ENCODE results near the gene ZNF516.

ZNF516 gene

DNA sequence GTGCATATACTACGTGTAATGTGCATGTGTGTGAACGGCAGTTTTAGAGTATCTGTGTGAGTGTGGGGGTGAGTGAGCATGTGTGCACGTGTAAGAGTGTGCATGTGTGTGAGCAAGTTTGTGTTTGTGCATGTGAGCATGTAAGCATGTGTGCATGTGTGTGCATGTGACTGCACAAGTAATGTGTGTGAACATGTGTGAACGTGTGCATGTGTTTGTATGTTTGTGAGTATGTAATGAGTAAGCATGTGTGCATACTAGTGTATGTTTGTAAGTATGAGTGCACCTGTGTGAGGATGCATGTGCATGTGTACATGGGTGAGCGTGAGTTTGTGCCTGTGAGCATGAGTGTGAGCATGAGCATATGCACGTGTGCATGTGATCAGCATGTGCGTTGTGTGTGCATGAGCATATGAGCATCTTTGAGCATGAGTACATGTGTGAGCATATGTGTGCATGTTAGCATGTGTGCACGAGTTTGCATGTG is 90.7 kb downstream of the ZNF516 start:
- DNase-seq (ENCODE audit: low read depth in 1 of 2, low spot score in 1 of 2) = no peak

DNA sequence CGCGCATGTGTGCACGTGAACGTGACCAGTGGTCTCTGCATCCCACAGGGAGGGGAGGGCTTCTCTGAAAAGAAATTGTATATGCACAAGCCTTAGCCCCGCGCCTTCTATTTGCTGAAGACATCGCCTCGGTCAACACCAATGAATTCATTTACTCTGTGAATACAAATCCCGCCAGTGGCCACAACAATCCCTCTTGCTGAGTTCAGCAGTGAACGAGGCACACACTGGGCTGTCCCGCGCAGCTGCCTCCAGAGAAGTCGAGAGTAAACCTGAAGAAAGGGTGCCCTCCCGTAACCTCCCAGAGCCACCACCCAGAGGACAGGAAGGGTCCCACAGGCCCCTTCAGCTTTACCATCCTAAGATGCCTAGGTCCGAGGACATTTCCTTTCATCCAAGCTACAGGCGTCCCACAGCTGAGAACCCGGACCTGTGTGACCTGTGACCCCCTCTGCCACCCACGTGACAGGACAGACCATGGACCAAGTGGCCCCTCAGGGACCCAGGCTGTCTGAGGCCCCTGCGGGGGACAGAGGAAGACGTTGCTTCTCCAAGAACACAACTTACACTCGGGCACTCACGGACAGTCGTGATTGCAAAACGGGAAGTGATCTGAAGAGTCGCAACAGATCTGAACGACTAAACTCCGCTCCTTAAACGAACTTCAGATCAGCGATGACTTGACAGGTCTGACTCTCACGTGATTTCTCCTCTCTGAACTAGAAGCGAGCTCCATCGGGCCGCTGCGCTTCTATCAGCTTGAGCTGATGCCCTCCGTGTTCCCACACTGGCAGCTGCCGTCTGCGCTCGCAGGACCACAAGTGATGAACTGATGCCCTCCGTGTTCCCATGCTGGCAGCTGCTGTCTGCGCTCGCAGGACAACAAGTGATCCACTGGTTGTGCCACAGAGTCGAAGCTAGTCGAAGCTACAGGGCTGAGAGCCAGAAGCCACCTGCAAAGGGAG is 92.7 kb downstream of the ZNF516 start:
- no peak for DNase-seq (ENCODE audit: low read depth in 1 of 2, low spot score in 1 of 2)

DNA sequence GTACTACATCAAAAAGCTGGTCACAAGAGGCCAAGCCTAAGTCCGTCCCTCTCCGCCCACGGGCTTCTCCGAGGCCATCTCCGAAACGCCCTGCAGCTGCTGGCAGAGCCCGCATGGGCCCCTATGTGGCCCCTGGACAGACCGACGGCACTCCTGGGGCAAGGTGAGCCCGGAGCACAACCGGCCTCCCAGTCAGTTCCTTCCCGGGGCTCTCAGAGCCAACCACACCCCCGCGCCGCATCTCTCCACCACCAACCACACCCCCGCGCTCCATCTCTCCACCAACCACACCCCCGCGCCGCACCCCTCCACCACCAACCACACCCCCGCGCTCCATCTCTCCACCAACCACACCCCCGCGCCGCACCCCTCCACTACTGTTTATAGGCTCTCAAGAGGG is 93.5 kb downstream of the ZNF516 start:
- no peak for DNase-seq (ENCODE audit: low read depth in 1 of 2, low spot score in 1 of 2)

DNA sequence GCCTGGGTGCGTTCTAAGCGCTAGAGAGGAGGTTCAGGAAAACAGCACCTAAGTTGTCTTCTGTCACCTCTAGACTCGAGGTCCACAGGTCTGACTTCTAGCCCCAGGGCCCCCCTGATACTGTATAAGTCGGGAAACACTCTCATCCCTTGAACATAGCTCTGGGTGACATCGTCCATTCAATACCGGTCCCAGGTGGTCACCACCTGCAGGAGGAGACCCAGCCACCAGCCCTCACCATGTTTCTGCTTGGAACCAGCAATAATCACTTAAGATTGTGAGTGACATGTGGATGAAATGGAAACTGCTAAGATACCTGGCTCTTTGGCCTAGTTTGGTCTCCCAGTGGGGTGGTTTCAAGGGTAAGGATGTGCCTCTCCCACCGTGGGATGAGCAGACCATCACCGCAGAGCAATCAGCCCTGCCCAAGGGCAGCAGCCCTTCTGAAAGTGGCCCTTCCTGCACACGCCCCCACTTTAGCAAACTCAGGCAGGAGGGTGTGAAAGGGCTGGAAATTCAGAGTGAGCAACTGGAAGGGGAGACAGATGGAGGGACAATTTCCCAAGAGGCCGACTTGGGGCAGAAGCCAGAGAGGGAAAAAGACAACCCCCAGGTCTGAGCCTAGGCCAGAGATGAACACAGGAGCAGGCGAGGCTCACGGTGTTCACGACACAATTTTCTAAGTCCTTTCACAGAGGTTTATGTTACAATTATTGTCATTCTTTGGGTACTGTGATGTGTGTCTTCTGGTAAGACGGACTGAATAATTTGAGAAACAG is 95.2 kb downstream of the ZNF516 start:
- DNase-seq (ENCODE audit: low read depth in 1 of 2, low spot score in 1 of 2) = no peak

DNA sequence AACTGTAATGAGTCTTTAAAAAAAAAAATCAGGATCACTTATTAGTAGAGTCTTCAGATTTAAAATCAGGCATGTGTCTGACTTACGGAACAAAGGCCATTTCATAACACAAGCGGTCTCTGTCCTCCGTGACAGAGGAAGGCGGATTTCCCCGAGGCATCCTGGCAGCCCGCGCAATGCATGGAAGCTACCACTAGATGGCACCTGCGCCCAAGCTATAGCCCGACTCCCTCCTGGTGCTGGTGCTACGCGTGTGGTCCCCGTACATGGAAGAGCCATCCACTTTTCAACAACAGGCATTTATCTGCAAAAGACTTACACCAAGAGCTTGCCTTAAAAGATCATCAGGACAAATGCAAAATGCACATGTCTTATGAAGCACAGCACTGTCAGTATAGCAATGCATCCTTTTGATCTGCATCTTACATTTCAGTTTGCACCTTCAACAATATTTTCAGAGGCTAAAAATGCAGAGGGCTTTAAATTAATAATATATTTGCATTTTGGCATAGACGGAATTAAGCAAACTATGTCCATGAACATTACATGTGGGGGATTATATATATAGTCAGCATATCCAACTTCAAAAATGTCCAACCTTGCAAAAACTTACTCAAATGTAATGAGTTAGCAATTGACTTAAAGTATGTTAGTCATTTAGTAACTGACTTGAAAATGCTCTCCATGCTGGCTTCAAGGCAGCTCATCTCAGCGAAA is 96.0 kb downstream of the ZNF516 start:
- peak; percentile 52 to 56 for DNase-seq (ENCODE audit: low read depth in 1 of 2, low spot score in 1 of 2)

DNA sequence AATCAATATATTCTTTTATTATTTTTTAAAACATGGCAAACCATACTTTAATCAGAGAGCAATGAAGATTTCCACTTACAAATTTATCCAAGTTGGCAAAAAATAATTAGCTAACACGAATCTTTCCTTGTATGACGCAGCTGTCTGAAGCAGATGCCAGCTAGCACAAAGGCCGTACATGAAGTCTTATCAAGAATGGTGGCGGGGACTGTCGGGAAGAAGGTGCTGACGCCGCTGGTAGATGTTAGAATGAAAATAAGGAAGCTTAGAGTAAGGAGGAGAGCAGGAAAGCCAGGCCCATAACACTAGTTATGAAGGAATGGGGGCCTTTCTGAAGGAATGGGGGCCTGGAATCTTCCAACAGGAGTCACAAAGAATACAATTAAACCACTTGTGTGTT is 96.7 kb downstream of the ZNF516 start:
- DNase-seq (ENCODE audit: low read depth in 1 of 2, low spot score in 1 of 2) = no peak

DNA sequence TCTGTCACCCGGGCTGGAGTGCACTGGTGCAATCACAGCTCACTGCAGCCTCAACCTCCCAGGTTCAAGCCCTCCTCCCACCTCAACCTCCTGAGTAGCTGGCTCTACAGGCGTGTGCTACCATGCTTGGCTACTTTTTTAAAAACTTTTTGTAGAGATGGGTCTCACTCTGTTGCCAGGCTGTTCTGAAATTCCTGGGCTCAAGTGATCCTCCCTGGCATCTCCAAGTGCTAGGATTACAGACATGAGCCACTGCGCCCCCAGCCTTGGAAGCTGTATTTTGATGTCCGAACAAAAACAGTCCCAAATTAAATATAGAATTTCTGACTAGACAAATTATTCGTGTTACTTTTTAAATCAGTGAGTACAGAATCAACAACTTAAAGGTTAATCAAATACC is 97.4 kb downstream of the ZNF516 start:
- DNase-seq (ENCODE audit: low read depth in 1 of 2, low spot score in 1 of 2) = no peak

DNA sequence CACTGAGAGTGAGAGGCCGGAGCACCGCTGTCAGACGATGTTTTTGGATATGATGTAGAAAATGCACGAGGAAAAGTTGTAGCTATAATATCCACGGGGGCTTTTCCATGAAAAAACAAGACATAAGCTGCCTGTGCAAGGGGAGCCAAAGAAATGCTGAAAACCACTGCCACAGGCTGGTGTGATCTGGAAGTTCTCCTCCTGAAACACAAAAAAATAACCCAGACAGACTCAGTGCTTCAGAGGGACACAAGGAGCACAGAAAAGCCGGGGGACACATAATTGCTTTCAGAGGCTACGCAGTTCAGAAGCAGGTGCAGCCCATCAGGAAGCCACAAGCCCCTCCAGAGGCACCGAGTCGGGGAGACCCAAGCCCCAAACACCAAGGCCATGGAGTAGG is 98.2 kb downstream of the ZNF516 start:
- no peak for DNase-seq (ENCODE audit: low read depth in 1 of 2, low spot score in 1 of 2)

DNA sequence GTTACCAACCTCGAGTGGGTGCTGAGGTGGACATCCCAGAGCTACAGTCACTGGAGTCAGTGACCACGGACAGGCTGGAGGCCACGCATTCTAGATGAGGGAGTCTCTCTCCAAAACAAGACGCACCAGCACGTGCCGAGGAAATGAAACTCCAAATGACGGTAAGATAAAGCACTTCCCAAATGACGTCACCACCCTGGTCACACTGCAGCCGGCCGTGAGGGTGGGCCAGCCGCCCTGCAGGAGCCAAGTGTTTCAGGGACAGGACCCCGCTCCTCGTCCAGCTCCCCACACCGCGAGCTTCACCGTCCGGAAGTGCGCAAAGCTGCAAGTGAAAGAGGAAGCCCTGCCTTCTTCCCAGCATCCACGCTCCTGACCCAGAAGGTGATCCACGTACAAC is 99.4 kb downstream of the ZNF516 start:
- no peak for DNase-seq (ENCODE audit: low read depth in 1 of 2, low spot score in 1 of 2)

DNA sequence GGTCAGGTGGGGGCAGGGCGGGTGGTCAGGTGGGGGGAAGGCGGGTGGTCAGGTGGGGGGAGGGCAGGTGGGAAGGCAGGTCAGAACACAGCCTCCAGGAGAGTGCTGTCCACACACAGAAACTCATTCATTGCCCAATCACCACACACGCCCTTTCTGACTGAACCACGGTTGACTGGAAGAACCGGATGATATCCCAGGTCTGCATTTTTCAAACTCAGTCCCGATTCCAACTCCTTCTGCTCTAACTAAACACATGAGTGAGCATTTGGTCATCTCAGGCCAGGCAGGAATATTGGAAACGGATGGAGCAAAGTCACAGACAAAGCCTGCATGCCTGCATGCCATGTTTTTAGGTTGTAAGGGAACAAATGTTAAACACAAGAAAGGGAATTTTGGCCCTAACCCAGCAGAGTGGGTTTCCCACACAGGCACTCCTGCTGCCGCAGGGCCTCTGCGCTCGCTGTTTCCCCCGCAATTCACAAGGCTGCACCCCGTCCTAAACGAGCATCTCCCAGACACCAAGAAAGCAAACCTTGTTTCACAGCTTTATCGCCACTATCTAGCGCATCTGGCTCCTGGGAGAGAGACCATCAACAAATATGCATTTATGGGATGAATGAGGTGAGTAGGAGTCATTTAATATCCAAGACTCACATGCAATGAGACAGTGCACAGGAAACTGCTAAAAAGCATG is 100.1 kb downstream of the ZNF516 start:
- no peak for DNase-seq (ENCODE audit: low read depth in 1 of 2, low spot score in 1 of 2)

DNA sequence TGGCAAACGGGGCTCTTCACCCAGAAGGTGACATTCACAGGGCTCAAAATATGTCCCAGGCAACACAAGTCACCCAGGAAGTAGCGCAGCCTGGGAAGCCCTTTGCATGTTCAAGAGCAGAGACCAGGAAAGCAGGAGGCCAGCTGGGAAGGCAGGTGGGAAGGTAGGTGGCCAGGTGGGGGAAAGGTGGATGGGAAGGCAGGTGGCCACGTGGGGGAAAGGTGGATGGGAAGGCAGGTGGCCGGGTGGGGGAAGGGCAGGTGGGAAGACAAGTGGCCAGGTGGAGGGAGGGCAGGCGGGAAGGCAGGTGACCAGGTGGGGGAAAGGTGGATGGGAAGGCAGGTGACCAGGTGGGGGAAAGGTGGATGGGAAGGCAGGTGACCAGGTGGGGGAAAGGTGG is 102.7 kb downstream of the ZNF516 start:
- no peak for DNase-seq (ENCODE audit: low read depth in 1 of 2, low spot score in 1 of 2)

DNA sequence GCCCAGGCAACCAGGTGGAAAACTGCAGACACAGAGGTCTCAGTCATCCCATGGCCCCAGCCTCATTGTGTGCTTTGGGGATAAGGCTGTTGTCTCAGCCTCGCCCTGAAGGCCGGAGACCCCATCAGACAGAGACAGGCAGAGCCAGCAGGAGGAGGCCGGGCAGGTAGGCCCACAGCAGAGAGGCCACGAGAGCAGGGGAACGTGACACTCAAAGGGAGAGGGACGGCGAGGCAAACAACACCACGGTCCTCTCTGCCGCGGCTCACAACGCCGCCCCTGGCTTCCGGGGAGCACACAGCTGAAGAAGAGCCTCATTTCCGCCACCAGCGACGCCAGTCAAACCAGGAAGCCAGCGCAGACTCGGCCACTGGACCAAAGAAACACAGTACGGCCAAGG is 103.3 kb downstream of the ZNF516 start:
- DNase-seq (ENCODE audit: low read depth in 1 of 2, low spot score in 1 of 2) = no peak

DNA sequence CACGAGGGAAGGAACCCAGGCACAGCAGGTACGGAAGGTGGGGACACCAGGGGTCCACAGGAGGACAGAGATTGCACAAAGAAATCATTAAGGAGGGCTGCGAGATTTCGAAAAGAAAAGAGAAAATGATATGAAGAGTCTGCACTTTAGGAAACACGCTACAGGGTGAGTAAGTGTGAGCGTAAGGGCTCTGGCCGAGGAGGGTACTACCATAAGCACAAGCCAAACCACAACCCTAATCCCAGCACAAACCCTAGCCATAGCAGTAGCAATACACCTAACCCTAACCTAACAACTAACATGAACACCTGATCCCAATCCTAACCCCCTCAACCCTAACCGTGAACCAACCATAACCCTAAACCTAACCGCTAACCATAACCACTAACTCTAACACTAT is 104.0 kb downstream of the ZNF516 start:
- no peak for DNase-seq (ENCODE audit: low read depth in 1 of 2, low spot score in 1 of 2)

DNA sequence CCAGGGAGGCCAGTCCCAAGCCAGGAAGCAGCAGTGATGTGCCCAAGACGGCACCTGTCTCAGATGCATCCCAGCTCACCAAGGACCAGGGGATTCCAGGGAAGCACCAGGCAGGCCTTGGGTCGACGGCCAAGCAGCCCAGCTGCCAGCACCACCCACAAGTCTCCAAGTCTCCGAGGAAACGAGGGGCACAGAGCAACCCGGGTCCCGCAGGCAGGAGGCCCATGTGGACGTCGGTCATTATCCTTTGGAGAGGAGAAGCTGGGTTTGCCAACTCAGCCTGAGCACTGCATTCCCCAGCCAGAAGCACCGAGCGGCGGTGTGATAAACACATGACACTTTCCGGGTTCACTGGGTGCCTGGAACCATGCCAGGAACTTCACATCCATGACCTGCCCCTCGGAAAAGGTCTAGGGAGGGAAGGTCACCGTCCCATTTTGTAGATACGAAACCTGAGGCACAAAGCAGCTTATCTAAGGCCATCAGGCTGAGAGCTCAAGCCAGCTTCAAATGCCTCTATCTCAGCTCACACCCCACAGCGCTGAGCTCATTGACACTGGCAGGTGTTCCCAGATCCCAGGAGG is 104.5 kb downstream of the ZNF516 start:
- no peak for DNase-seq (ENCODE audit: low read depth in 1 of 2, low spot score in 1 of 2)

DNA sequence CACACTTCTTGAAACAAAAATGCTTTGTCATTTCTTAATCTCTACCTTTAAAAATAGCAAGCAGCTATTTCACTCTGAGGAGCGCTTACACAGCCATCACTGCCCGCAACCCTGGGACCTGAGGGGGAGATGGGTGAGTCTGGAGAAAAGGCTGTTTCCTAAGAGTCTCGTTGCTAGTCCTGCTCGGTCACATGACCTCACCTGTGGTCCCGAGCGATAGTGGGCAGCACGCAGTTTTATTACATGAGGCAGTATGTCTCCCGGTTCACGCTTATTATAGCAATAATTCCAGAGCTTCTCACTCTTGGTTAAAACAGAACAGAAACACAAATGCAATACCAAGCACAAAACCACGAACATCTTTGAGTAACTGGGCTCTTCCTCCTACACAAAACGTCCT is 105.3 kb downstream of the ZNF516 start:
- no peak for DNase-seq (ENCODE audit: low read depth in 1 of 2, low spot score in 1 of 2)

DNA sequence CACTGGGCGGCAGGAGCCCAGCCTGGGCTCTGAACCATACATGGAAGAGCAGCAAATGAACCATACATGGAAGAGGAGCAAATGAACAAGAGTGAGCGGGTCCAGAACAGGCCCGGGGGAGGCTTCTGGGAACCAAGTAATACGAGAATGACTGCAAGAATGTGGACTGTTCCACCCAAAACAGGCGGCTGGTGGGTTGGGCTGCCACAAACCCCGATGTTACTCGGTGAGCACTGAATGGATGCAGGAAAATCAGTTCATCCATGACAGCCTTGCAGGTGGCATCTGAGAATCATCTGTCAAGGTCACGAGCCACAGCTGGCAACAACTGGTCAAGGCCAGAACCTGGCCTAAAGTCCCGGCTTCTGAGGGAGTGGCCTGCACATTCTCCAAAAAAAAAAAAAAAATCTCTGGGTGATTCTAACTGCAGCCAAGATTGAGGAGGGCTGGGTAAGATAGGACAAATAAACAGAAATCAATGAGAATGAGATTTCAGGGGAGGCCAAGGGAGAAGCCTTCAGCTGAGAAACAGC is 106.1 kb downstream of the ZNF516 start:
- DNase-seq (ENCODE audit: low read depth in 1 of 2, low spot score in 1 of 2) = no peak

DNA sequence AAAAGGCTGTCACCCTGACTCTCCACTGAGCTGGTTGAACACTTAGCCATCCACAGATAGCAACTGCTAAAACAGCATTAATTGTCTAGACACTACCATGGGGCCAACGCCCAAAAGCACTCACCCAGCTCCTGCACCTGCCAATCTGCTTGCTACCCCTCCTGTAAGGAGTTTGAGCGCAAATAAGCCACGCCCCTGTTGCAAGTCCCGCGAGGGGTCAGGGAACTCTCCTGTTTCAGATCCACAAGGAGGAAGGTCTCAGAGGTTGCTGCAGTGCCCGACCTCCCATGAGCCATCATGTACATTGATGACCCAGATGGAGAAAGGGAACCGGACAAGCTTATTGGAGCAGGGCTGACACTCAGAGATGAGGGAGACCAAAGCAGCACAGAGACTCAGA is 106.8 kb downstream of the ZNF516 start:
- no peak for DNase-seq (ENCODE audit: low read depth in 1 of 2, low spot score in 1 of 2)

DNA sequence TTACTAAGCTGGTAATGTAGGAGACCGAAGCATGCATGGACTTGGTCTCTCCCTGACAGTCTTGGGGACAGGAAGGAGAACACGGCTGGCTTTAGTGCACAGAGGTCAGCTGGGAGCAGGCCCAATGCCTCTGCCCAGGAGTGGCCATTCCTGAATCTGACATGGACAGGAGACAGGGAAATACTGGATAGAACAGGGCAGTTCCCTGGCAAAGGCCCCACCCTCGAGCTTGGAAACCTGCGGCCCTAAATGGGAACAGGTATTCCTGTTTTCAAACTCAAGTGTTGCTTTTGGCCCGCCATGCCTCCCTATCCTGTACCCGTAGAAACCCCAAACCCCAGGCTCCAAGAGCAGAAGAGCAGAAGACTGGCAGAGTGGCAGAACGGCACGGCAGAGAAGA is 107.4 kb downstream of the ZNF516 start:
- no peak for DNase-seq (ENCODE audit: low read depth in 1 of 2, low spot score in 1 of 2)

DNA sequence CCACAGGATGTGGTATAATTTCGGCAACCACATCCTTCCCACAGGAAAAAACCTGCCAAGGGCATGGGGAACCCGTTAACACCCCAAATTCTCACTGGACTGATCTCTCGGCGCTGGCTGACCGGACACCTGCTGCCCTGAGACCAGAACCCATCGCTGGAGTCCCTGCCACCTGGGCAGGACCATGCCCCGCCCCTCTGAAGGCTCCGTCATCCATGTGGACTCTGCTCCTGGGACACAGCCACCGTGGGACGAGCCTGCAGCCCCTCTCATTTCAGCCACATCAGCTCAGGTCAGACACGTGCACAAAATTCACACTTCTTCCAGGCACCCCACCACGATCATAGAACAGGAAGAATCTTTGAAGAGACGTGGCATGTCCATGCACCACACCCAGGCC is 108.2 kb downstream of the ZNF516 start:
- DNase-seq (ENCODE audit: low read depth in 1 of 2, low spot score in 1 of 2) = no peak

DNA sequence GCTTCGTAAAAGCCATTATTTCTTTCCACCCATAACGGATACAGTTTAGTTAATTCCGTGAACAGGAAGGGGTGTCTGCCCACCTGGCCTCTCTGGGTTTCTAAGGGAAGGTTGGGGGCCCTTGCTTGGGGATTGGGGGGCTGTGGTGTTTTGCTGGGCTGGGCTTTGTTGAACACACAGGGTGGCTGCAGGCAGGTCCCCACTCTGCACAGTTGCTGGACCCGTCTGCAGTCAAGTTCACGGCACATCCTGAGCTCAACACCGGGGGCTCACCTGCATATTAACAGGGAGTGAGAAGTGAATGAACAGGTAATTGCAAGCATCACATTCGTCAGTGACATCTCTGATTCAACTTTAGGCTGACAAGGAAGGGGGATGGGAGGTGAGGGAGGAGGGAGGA is 109.0 kb downstream of the ZNF516 start:
- DNase-seq (ENCODE audit: low read depth in 1 of 2, low spot score in 1 of 2) = no peak

DNA sequence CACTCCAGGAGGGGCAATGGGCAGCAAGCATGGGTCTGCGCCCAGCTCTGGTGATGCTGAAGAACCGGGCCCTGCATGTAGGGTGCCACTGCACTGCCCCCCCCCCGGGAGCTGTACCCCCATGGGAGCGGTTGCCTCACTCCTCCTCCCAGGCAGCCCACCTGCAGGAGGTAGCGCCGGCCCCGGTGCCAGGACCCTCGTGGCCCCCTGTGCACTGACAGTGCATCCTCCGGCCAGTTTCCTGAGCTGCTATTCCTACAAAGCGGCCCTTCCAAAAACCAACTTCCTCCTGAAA is 109.4 kb downstream of the ZNF516 start:
- DNase-seq (ENCODE audit: low read depth in 1 of 2, low spot score in 1 of 2) = no peak
